Fibroblast of lung (primary cell): Measurements from ENCODE around the gene NUBPL. TPM values are rescaled to one million over a fixed set of nuclear protein-coding genes. Genes with fewer than 3 reads are reported as not detected.
A peak's percentile ranks its signal among the peaks of the same experiment; 100 is the strongest.
"Not testable (repeated sequence)": the region's sequence is repeated elsewhere in the genome, so short reads cannot be mapped to it uniquely, and the experiment has no call there.

ENCODE experiments used
- DNase-seq, 2 donors: peaks; one replicate each; pipeline versions ENCODE4 v3.0.0 to v3.0.0-alpha.2; 2010; ENCODE audit warnings: low read depth in 2 of 2
- H2AFZ ChIP-seq: 2 replicates; pipeline ENCODE4 v1.5.1; 2012; ENCODE audit warnings: low read length, control low read depth, inconsistent platforms
- H3K27ac ChIP-seq: 2 replicates; pipeline ENCODE4 v1.5.1; 2011; ENCODE audit warnings: low read length, control low read depth; ENCODE audit not compliant: insufficient read depth
- H3K27me3 ChIP-seq: 2 replicates; pipeline ENCODE4 v1.5.1; 2011; ENCODE audit warnings: mild to moderate bottlenecking, low read length; ENCODE audit not compliant: control insufficient read depth, insufficient read depth
- H3K36me3 ChIP-seq: 2 replicates; pipeline ENCODE4 v1.5.1; 2011; ENCODE audit warnings: low read length; ENCODE audit not compliant: control insufficient read depth, insufficient read depth
- H3K4me1 ChIP-seq: 2 replicates; pipeline ENCODE4 v1.5.1; 2011; ENCODE audit warnings: low read length; ENCODE audit not compliant: control insufficient read depth, insufficient read depth; ENCODE audit errors: extremely low read depth
- H3K4me2 ChIP-seq: 2 replicates; pipeline ENCODE4 v1.5.1; 2011; ENCODE audit warnings: low read length, control low read depth; ENCODE audit not compliant: insufficient read depth; ENCODE audit errors: extremely low read depth
- H3K4me3 ChIP-seq, 4 experiments: fragments of 200-600 bp in 1 of 4; sonication (generic) in 1 of 4; replicated peaks in 1 of 4; 2 replicates each; pipeline ENCODE4 v1.5.1; 2011 to 2016; ENCODE audit warnings: low read length in 4 of 4, low read depth in 3 of 4, mild to moderate bottlenecking in 3 of 4, control low read depth in 2 of 4, inconsistent platforms in 1 of 4, mixed read lengths in 1 of 4; ENCODE audit not compliant: insufficient read depth in 1 of 4; ENCODE audit errors: control extremely low read depth in 1 of 4
- H3K79me2 ChIP-seq: 2 replicates; pipeline ENCODE4 v1.5.1; 2012; ENCODE audit warnings: mild to moderate bottlenecking, low read length, inconsistent platforms; ENCODE audit not compliant: control insufficient read depth, insufficient read depth
- H3K9ac ChIP-seq: 2 replicates; pipeline ENCODE4 v1.5.1; 2011; ENCODE audit warnings: mild to moderate bottlenecking, low read length, control low read depth; ENCODE audit not compliant: insufficient read depth
- H3K9me3 ChIP-seq: 2 replicates; pipeline ENCODE4 v1.5.1; 2012; ENCODE audit warnings: low read depth, low read length; ENCODE audit not compliant: control insufficient read depth, insufficient read depth
- H4K20me1 ChIP-seq: 2 replicates; pipeline ENCODE4 v1.5.1; 2011; ENCODE audit warnings: low read length; ENCODE audit not compliant: control insufficient read depth, insufficient read depth; ENCODE audit errors: extremely low read depth
- CTCF ChIP-seq, 2 donors: IDR thresholded peaks in 1 of 2; conservative IDR thresholded peaks in 1 of 2; 1 replicate in 1 of 2; 2 replicates in 1 of 2; pipeline ENCODE4 v1.5.1; 2011 to 2012; ENCODE audit warnings: low read length in 2 of 2, control low read depth in 1 of 2, inconsistent platforms in 1 of 2, low read depth in 1 of 2, mild to moderate bottlenecking in 1 of 2
- EZH2 ChIP-seq: IDR thresholded peaks from 2 replicates; pipeline ENCODE4 v1.5.1; 2012; ENCODE audit warnings: low read length, control low read depth, mild to moderate bottlenecking; ENCODE audit errors: missing control alignments
- polyA plus RNA-seq, 2 donors: library from polyadenylated mRNA; depleted of rRNA in 1 of 2; stranded (reverse) in 1 of 2; unstranded in 1 of 2; fragments of >200 nt; gene quantifications; 2 replicates each; pipeline ENCODE4 v1.2.1, GENCODE V29; 2011 to 2012; ENCODE audit warnings: missing spikeins in 1 of 2
- total RNA-seq: library from RNA; depleted of rRNA; stranded (reverse); fragments of >200 nt; gene quantifications from 2 replicates; pipeline ENCODE4 v1.2.1, GENCODE V29; 2014

The NUBPL gene
- total and polyA plus RNA-seq, 2 donors (not counting 1 experiment from before 2014, with no cell fraction given), result 9.0 to 10.7 TPM

GRCh38 chr14:31889297-31889696 is 328.1 kb downstream of the NUBPL start:
- Histone ChIP-seq H3K9ac (no peak overlapping the region), H3K4me1 (peaks cover 3% of the 10 kb centered on the region), H3K4me3 (no peak overlapping the region), H3K9me3 (no peaks in the 10 kb centered on the region), H3K27me3 (no peaks in the 10 kb centered on the region), H3K4me2 (no peak overlapping the region), H3K36me3 (no peaks in the 10 kb centered on the region), H4K20me1 (no peaks in the 10 kb centered on the region), H3K27ac (no peak overlapping the region), H2AFZ (no peak overlapping the region), H3K79me2 (no peaks in the 10 kb centered on the region)
- no peak for TF ChIP-seq CTCF (conservative IDR thresholded peaks at IDR 0.05 in 1 of 2, IDR thresholded peaks at IDR 0.05 in 1 of 2; ENCODE audit: low read depth in 1 of 2, low read length in 2 of 2)
- TF ChIP-seq EZH2, result no peak
- no peak for DNase-seq

GRCh38 chr14:31890202-31890601 is 329.0 kb downstream of the NUBPL start:
- H3K4me1 ChIP-seq, H3K36me3 ChIP-seq, H3K79me2 ChIP-seq, H2AFZ ChIP-seq, H3K4me2 ChIP-seq, H4K20me1 ChIP-seq, H3K4me3 ChIP-seq, DNase-seq, H3K27me3 ChIP-seq, H3K9me3 ChIP-seq, H3K27ac ChIP-seq, H3K9ac ChIP-seq: not testable (repeated sequence)

GRCh38 chr14:31893221-31893757 is 332.1 kb downstream of the NUBPL start:
- peak in 1 of 2 donors; percentile 44 for DNase-seq

More at GRCh38 chr14:31893221-31893757, 332.1 kb downstream of the NUBPL start:
- Histone ChIP-seq H2AFZ (no peak overlapping the region), H3K27me3 (no peaks in the 10 kb centered on the region), H3K9ac (no peak overlapping the region), H3K36me3 (no peaks in the 10 kb centered on the region), H3K9me3 (no peaks in the 10 kb centered on the region), H3K4me2 (no peak overlapping the region), H3K4me3 (no peak overlapping the region), H3K79me2 (no peaks in the 10 kb centered on the region), H3K4me1 (peaks cover 4% of the 10 kb centered on the region), H3K27ac (no peak overlapping the region), H4K20me1 (no peaks in the 10 kb centered on the region)
- TF ChIP-seq EZH2 (no peak), CTCF (conservative IDR thresholded peaks at IDR 0.05 in 1 of 2, IDR thresholded peaks at IDR 0.05 in 1 of 2; ENCODE audit: low read depth in 1 of 2, low read length in 2 of 2) (no peak)
